Left forelimb (tissue), 1 donor: ENCODE results near the gene GRIK4.

Experiments
- DNase-seq: peaks from one replicate; pipeline ENCODE4 v3.0.0-alpha.2; 2018; ENCODE audit warnings: low spot score

Gene GRIK4

DNA sequence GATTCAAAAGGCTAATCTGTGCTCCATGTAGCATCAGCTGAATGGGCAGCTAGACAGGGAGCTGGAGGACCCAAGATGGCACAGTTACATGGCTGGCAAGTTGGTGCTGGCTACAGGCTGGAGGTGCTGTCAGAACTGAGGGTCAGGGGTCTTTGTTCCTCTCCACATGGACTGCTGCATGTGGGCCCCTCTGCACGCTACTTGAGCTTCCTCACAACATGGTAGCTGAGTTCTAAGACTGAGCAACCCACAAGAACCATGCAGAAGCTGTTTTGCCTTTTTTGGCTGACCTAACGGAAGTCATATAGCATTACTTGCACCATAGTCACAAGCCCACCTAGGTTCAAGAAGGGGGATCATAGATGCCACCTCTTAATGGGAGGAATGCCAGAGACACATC, 196.1 kb downstream of the GRIK4 start:
- DNase-seq = no peak

DNA sequence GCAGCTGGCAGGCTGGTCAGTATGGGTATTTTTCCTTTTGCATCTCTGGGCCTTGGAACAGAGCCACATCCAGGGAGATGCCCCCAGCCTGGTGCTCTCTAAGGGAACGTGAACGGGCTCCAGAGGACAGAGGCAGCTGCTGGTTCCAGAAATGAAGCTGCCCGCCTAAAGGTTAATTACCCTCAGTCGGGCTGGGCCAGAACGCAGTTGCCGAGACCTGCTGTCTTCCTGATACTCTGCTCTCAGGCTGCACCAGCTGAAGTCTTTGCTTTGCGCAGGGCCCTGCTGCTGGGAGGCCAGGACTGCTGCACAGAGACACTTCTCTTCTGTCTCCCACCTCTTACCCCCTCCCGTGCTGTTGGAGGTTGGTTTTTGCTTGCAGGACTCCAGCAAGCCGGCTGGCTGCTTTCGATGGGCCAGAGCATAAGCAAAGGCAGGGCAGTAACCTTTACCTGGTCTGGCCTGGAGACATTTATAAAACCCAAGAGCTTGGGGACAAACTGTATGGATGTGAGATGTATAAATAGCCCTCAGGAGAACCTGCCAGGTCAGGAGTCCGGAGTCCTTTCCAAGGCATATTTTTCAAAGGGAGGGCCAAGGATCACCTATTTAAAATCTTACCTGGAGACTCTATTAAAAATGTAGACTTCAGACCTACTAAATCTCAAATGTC, 197.1 kb downstream of the GRIK4 start:
- no peak for DNase-seq

DNA sequence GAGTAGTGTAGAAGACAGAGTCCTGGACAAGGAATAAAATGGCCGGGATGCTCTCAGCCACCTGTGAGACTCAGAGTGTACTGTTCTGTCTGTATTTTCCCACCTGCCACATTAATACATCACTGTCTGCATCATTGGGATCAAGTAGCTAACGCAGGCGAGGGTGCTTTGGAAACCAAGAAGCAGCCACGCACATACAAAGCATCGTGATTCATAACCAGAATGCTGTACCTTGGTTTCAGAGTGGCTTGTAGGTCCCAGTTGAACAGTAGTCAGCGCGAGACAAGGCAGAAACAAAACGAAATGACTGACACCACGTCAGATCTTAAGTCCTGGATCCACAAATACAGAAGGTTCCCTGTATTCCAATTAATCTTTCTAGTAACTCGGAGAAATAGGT, 198.3 kb downstream of the GRIK4 start:
- no peak for DNase-seq

DNA sequence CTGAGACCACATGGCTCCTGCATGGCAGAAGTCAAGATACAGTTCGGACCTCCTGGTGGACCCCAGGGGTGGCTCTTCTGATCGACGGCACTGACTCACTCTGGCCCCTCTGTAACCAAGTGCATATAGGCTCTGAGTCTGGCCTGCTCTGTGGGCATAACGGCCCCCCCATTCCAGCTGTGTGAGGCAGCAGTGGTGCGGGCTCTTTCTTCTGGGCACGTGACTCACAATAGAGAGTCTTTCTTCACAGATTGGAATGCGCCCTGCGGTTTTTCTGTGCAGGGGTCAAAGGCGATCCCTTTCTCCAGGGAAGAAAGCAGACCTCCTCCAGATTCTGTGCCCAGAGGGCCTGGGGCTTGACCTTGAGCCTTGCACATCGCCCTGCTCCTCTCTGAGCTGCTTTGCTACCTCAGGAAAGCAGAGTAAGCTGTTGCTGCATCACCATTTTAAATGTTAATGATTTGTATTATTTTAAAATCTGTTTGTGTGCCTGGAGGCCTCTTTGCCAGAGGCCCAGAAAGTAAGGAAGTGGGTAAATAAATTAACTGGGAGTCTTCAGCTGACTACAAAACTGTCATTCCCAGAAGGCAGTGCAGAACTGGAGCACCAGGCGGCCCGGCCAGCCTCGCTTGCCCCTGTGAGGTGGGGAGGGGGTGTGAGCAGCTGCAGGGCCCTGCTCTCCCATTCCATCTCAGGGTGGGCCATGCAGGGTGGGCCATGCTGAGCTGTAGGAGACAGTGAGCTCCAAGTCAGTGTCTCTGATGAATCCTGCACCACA, 199.0 kb downstream of the GRIK4 start:
- no peak for DNase-seq

DNA sequence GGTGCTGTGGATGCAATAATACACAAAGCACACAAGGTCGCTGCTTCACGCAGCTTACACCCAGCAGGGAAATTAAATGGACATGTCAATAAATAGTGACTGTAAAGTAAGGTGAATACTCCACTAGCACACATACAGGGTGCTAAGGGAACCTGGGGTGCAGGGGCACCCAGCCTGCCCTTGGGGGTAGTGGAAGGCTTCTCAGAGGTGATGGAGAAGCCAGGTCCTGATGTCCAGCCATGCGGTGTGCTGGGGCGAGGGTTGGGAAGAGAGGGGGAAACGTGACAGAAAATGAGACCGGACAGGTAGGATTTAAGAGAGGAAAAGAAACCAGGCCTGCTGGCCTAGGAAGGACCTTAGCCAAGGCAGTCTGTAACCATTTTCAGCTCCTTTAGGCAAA, 200.5 kb downstream of the GRIK4 start:
- DNase-seq = no peak

DNA sequence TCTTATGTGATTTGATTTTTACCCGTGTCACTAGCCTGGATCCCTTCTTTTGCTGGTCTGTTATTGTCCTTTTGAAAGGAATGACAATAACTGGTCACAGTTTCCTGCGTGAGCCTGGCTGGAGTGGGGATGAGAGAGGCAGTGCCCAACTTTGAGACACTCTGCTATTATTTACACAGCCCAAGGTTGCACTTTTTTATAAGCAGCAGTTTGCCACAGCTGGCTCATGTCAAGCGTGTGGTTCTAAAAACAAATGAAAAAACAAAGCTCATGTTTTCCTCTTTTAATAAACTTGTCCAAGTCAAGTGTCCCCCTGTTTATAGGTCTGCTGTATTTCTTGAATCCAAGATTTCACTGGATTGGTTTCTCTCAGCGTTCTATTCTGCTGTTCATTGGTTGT, 201.3 kb downstream of the GRIK4 start:
- no peak for DNase-seq

DNA sequence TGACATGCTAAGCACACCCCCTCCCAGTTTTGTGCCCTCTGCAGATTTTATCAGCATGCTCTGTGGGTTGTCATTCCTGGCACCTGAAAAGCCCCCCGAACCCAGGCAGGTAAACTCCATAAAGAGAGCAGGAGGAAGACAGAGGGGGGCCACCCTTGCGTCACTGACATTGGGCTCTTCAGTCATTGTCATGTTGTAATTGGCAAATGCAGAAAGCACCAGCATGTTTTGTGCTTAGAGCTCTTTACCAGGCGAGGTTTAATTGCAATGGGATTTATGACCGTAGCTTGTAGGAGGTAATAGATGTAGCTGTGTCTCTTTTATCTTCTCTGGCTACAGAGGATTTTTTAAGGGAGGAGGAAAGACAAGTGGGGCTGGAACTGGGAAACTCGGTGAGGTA, 201.7 kb downstream of the GRIK4 start:
- no peak for DNase-seq

DNA sequence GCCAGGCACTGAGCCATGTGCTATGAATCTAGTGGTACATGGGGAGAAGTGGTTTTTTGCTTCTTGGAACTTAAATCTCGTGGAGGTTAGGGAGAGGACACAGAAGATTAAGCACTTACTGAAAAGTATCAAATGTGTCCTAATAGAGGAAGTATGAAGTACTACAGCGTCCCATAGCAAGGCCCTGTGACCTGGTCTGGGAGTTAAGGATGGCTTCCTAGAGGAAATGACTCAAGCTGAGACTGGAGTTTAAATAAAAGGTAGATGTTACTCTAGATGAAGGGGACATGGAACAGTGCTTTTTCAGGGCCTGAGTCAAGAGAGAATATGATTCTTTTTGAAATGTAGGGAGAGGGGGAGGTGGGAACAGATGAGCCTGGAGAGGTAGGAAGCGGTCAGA, 202.9 kb downstream of the GRIK4 start:
- DNase-seq = no peak

DNA sequence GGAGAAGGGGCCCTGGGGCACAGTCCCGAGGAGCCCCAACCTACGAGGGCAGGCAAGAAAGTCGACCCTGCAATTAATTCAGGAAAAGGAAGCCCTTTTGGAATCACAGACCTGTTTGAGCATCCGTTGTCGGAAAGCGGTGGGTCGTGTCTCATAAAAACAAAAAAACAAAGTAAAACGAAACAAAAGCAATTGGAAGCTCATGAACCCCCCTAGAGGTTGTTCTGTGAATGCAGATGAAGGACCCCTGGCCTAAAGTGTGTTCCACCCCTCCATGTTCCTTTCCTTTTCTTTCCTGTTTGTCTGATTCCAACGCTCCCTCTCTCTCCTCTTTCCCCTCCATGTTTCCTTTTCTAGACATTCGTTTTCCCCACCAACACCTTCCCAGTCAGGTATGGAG, 203.7 kb downstream of the GRIK4 start:
- no peak for DNase-seq

DNA sequence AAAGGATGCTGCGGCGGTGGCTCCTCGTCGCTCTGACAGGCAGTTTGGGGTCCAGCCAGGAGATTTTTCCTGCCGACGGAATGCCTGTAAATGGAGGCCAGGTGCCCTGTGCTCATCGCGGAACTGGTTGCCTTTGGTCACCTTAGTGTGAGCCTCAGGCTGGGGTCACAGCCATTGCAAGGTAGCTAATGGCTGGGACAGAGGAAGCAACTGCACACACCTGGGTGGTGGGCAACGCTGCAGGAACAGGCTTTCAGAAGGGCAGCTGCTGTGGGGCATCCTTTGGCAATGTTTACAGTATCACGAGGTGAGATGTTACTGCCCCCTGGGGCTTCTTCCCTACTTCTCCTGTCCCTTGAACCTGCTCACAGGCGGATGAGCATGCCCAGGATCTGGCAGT, 205.5 kb downstream of the GRIK4 start:
- no peak for DNase-seq

DNA sequence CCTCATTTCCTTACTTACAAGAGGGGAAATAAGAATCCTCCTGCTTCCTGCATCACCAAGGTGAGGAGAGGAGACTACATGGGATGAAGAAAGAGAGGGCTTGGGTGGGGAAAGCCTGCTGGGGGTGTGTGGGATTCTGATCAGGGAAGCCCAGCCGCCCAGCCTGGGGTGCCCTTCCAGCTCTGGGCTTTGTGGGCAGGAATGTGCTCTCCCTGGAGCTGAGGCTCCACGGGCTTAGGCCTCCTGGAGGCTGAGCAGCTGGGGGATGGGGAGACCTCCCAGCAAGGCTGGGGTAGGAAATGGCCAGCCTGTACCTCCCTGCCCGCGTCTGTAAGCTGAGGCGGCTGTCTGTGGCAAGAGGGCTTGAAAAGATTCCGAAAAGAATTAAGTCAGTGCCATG, 206.1 kb downstream of the GRIK4 start:
- DNase-seq = no peak

DNA sequence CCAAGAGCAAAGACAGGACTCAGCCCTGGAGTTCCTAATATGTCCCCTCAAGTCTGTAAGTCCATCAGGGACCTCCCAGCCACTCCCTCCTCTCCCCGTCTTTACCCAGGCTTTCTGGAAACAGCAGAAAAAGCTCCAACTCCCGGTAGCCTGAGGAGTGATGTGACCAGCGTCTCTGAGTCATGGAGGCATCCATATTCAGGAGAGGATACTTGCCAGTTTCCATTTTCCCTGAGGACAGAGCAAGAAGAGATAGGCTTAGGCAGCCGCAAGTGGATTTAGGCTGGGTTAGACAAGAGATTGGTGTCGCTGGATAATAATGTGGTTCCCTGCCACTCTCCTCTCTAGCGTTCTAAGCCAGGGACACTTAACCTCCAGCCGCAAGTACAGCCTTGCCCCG, 206.6 kb downstream of the GRIK4 start:
- DNase-seq = no peak

DNA sequence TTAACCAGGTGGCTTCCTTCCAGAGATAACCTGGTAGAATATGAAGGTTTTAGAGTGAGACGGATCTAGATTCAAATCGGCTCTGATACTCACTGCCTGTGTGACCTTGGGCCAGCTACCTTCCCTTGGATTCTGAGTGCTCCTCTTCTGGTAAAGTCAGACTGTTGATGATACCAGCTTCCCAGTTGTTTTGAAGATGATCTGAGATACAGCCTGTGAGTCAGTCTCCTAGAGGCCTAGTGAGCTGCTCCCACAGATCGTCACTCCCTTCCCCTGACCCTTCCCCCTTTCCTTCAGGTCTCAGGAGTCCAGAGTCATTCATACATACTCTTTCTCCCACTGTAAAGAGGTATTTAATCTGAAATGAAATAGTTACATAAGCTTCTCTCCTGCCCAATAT, 207.8 kb downstream of the GRIK4 start:
- no peak for DNase-seq

DNA sequence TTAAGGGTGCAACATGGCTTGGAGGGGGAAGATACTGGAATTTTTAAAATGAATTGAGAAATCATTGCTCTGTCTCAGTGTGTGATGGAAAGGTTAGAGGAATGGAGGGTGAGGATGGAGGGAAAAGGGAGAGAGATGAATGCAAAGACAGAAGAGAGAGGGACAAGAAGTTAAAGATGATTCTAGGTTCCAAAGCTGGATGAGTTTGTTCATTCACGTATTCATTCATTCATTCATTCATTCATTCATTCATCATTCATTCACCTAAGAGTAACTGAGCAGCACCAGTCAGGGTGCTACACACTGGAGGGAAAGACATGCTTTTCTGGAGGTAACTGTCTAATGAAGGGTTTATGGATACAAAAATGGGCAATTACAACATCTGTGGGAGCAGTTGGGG, 209.2 kb downstream of the GRIK4 start:
- no peak for DNase-seq

DNA sequence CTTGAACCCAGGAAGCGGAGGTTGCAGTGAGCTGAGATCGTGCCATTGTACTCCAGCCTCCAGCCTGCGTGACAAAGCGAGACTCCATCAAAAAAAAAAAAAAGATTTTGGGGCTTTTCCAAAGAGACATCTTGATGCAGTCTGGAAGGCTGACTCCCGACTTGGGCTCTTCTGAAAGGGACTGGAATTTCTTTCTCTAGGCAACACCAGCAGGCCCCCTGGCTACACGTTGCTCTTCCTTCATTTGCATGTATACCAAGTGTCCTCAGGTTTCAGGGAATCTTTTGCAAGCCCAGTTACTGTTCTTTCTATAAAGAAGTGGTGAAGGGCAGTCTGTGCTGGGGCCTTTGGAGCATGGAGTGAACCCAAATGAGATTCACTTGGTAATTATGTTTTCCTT, 211.0 kb downstream of the GRIK4 start:
- no peak for DNase-seq

DNA sequence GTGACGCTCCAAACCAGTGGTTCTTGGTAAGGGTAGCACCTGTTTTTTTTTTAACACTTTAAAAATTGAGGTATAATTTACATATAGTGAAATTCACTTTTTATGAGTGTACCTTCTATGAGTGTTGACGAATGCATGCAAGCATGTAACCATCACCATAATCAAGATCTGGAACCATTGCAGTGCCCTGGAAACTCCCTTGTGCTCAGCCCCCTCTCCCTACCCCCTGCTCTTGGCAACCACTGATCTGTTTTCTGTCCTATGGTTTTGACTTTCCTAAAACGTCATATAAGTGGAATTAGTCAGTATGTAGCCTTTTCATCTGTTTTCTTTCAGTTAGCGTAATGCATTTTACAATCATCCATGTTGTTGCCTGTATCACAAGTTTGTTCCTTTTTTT, 212.2 kb downstream of the GRIK4 start:
- DNase-seq = no peak

DNA sequence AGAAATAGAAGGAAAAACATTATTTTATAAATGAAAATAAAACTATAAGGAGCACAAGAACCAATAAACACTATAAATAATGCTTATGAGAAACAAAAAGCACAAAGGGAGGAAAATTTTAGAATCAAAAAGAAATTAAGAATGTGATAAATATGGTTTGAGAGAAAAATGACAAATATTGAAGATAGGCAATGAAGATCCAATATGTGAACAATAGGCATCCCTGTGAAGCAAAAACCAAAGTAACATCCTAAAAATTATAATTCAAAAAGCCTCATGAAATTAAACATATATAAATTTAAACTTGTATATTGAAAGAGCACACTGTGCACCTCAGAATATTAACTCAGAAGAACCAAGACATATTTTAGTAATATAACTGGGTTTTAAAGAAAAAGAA, 216.2 kb downstream of the GRIK4 start:
- no peak for DNase-seq

DNA sequence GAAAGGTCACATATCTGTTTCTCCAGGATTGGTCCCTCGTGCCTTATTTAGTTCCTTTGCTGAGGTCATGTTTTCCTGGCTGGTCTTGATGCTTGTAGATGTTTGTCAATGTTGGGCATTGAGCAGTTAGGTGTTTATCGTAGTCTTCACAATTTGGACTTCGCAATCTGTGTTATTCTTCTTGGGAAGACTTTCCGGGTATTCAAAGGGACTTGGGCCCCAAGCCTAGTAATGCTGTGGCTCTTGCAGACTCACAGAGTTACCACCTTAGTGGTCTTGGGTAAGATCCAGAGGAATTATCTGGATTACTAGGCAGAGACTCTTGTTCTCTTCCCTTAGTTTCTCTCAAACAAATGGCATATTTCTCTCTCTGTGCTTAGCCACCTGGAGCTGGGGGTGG, 223.5 kb downstream of the GRIK4 start:
- no peak for DNase-seq

DNA sequence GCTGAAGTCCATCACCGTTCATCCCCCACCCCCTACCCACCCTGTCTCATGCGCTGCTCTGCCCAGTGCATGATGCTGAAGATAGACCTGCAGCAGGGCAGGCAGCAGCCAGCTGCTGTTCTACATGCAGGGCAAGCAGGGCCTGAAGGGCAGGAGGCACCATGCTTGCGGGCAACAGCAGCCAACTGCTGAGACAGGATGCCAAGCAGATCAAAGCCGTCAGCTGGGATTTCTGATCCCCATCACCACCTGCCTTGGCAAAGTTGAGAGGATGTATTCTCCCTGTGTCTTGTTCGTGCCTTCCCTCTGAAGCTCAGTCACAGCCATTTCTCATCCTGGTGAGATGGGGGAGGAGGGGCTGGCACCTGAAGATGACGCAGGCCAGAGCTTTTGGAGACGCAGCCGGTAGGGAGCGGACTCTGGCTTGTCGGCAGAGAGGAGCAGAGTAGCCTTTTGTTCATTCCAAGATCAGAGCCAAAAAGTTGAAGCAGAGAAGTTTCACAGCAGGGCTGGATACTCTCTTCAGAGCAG, 227.0 kb downstream of the GRIK4 start:
- DNase-seq = no peak

DNA sequence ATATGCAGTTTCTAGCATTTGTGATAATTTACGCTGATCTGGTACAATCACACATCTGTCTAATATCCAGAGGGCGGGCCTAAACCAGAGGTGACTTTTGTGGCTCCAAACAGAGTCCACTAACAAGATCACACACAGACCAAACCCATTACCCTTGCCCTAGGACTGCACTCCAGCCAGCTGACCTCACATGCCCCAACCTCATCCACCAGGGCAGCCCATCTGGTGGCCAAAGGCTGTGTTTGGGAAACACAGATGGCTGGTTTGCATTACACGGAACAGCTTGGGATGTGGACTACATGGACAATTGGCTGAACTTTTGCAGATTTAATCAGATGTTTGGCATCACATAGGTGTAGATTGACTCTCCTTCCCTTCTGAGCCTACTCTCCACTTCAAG, 228.2 kb downstream of the GRIK4 start:
- no peak for DNase-seq

DNA sequence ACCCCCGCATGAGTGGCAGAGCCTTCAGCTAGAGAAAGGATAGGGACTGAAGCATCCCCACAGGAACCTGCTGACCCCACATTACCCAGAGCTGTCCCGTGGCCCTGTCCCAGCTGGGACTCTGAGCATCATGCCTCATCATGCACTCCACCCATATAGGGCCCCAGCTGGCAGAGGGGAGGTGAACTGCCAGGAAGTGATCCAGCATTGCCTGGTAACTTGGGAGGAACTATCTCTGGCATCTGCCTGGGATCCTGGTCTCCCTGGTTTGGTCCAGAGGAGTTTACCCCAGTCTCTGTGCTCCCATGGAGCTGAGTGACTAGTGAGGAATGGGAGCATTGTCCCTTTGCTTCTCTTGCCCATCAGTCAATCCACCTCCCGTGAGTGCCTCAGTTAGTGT, 228.8 kb downstream of the GRIK4 start:
- no peak for DNase-seq

DNA sequence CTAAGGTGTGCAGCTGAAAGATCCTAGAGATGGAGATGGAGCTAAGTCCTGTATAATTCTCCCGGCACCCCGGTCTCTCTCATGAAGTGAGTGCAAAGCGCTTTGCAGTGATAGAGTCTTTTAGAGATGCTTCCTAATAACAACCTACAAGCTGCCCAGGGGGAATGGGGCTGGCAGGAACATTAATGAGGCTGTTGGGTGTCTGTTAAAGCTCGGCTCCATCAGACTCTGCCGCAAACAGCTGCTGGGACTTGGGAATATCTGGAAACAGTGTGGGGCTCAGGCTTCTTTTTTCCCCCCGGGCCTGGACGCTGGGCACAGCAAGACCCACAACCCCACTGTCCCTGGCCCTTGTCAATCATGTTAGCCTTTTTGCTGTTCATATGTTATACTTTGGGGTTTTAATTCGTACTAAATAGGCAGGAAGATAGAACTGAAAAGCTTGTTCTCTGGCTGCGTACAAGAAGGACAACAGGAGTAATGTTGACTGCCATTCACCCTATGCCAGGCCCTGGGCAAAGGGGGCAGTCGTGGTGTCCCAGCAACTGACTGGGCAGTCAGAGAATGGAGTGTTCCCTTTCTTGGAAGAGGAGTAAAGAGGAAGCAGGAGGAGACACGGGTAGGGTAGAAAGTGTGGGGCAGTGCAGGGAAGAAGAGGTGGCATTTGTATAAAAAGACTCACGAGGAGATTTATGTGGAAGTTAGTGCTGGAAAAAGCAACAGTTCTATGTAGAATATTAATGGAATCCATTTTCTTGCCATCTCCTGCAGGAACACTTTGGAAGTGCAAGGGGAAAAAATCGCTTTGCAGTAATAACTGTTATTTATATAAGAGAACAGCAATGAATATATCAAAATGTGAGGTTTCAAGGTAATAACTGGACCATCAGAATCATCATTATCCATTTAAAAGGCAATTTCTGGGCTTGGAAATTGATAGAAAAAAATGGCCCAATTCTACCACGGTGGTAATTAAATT, 232.8 kb downstream of the GRIK4 start:
- no peak for DNase-seq

DNA sequence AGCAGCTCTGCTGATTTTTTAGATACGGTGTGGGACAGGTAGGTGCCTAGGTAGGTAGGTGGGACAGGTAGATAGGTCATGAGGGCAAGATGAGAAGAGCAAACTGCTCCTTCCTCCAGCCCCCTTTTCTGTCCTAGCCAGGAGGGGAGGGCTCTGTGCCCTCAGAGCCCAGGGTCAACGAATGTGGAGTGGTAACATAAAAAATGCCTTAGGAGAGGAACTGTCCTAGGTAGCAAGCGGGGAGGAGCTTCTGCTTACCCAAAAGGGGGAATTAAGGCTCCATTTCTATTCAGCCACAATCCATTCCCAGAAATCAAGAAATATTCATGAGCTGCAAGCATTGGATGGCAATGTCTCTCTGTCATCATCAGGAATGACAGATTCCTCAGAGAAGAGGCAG, 234.8 kb downstream of the GRIK4 start:
- DNase-seq = no peak
